ENCODE results near the gene SLC6A11.

GRCh38 chr3:10816863-10817253, 830 bp downstream of the SLC6A11 start:
- TF ChIP-seq CTCF (IDR thresholded peaks at IDR 0.05) (no peak), POLR2A (IDR thresholded peaks at IDR 0.05) (no peak)

Data from esophagus squamous epithelium (tissue), 4 donors.